Esophagus muscularis mucosa (tissue), 4 donors: ENCODE measurements around the gene D2HGDH. TPM values are rescaled to one million over a fixed set of nuclear protein-coding genes. Genes with fewer than 3 reads are reported as not detected.

ENCODE experiments used
- DNase-seq: peaks from one replicate; pipeline ENCODE4 v3.0.0-alpha.2; 2017; ENCODE audit errors: extremely low spot score
- H3K27ac ChIP-seq, 4 donors: fragments of 200-600 bp; sonication (generic); replicated peaks in 1 of 4; 1 replicate in 3 of 4; 2 replicates in 1 of 4; pipeline ENCODE4 v1.5.1; 2016 to 2019; ENCODE audit warnings: mild to moderate bottlenecking in 1 of 4
- H3K27me3 ChIP-seq, 4 donors: fragments of 200-600 bp; sonication (generic); one replicate each; pipeline versions ENCODE4 v1.5.1 to v1.6.0; 2016 to 2019
- H3K36me3 ChIP-seq, 4 donors: fragments of 200-600 bp; sonication (generic); one replicate each; pipeline ENCODE4 v1.5.1; 2016 to 2019
- H3K4me1 ChIP-seq, 4 donors: fragments of 200-600 bp; sonication (generic); one replicate each; pipeline ENCODE4 v1.5.1; 2016 to 2019
- H3K4me3 ChIP-seq, 4 donors: fragments of 200-600 bp; sonication (generic); 1 replicate in 2 of 4; 2 replicates in 2 of 4; pipeline ENCODE4 v1.5.1; 2016 to 2019; ENCODE audit warnings: mild to moderate bottlenecking in 4 of 4, moderate library complexity in 1 of 4
- H3K9me3 ChIP-seq, 4 donors: fragments of 200-600 bp; sonication (generic); 1 replicate in 3 of 4; 2 replicates in 1 of 4; pipeline ENCODE4 v1.5.1; 2016 to 2019
- CTCF ChIP-seq, 3 experiments: fragments of 200-600 bp in 2 of 3; fragments of 450-650 bp in 1 of 3; sonication (generic) in 2 of 3; IDR thresholded peaks; one replicate each; pipeline ENCODE4 v1.5.1; 2017 to 2019; ENCODE audit warnings: antibody characterized with exemption in 3 of 3, mild to moderate bottlenecking in 2 of 3, moderate library complexity in 1 of 3
- EP300 ChIP-seq: sonication (generic); formaldehyde crosslinking; IDR thresholded peaks from one replicate; pipeline ENCODE4 v1.6.1; 2017; ENCODE audit warnings: antibody characterized with exemption
- POLR2A ChIP-seq: fragments of 450-650 bp; IDR thresholded peaks from one replicate; pipeline ENCODE4 v1.6.1; 2017; ENCODE audit warnings: antibody characterized with exemption, moderate library complexity, mild to moderate bottlenecking, low read depth
- POLR2AphosphoS5 ChIP-seq, 2 donors: sonication (generic); formaldehyde crosslinking; IDR thresholded peaks; one replicate each; pipeline ENCODE4 v1.6.1; 2017; ENCODE audit warnings: antibody characterized with exemption in 2 of 2
- WGBS: methylation state at CpG from one replicate; pipeline ENCODE4 v1.1.5; 2018; 5-methylcytosine and 5-hydroxymethylcytosine counted together
- intact Hi-C: fragments of 100-400 bp; cut with DNase I; formaldehyde crosslinking; loops from one replicate; pipeline ENCODE4 v1.15.1; 2023
- total RNA-seq, 4 donors: library from RNA; depleted of rRNA; stranded (reverse); fragments of >200 nt; gene quantifications; one replicate each; pipeline versions ENCODE4 v1.1.0 to v1.2.1, GENCODE V29; 2016

D2HGDH gene
- total RNA-seq, 4 donors from 2014 or later = 10.9 to 16.3 (median 11.9) TPM

DNA sequence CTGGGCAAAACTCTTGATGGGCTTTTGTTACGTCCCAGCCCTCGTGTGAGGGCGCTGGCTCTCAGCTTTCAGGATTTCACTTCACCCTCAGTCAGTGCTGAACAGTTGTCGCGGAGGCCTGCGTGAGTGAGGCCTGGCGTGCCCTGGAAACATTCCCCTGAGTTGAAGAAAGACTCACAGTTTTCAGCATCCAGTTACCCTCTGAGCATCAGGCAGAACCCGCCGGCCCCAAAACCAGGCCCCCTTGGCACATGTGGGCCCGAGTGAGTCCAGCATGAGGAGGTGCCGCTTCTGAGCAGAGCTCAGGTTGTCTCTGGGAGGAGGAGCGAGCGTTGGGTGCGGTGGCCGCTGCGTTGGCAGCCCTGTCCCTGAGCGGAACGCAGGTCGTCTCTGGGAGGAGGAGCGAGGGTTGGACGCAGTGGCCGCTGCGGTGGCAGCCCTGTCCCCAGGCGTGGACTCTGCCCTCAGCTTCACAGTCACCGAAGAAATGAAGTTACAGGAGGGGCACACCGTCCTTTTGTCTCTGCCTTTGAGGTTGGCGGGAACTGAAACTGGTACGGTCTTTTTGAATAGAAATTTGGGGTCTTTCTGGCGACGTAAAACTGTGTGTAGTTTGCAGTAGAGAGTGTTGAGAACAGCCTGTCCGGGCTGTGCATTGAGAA, 74.4 kb downstream of the D2HGDH start, which contains the start of gene NEU4:
TSS of gene NEU4 (plus strand) at position 473 of the 662 bp plus-strand sequence. CDS start 5,292 bp downstream, outside the sequence.
- no peaks in the 10 kb centered on the region for H3K9me3 ChIP-seq
- intact Hi-C loops = no loop called here
- H3K27ac ChIP-seq = no peak within 1 kb of the TSS
- WGBS = 91% methylated on average over 31 of the region's 31 CpGs
- H3K36me3 ChIP-seq = no peaks in the 10 kb centered on the region
- DNase-seq = no peak
- peaks cover 9 to 29% (median 12%) of the 10 kb centered on the region in 4 donors for H3K4me1 ChIP-seq
- no peak within 1 kb of the TSS for H3K4me3 ChIP-seq
- TF ChIP-seq POLR2AphosphoS5 (IDR thresholded peaks at IDR 0.05) = no peak
- TF ChIP-seq EP300 = no peak
- no peak for TF ChIP-seq POLR2A
- no peak for TF ChIP-seq CTCF (IDR thresholded peaks at IDR 0.05)
- H3K27me3 ChIP-seq = peaks cover 0 to 27% (median 10%) of the 10 kb centered on the region in 4 donors

- WGBS = 78% methylated on average over 16 of the region's 29 CpGs
- Histone ChIP-seq H3K4me3 (no peak overlapping the region), H3K4me1 (peaks cover 1 to 23% (median 4%) of the 10 kb centered on the region in 4 donors), H3K27me3 (peaks cover 0 to 27% (median 3%) of the 10 kb centered on the region in 4 donors), H3K9me3 (no peaks in the 10 kb centered on the region), H3K36me3 (no peaks in the 10 kb centered on the region), H3K27ac (no peak overlapping the region)
- TF ChIP-seq EP300 (no peak), POLR2AphosphoS5 (IDR thresholded peaks at IDR 0.05) (no peak), POLR2A (no peak), CTCF (IDR thresholded peaks at IDR 0.05) (no peak)
- intact Hi-C loops = no loop called here
- DNase-seq = no peak
Observed at GRCh38 chr2:241809383-241810306, 75.2 kb downstream of the D2HGDH start.

GRCh38 chr2:241810307-241811200, 76.1 kb downstream of the D2HGDH start:
- peaks cover 0 to 20% (median 0%) of the 10 kb centered on the region in 4 donors for H3K4me1 ChIP-seq
- peaks cover 0 to 30% (median 0%) of the 10 kb centered on the region in 4 donors for H3K27me3 ChIP-seq
- intact Hi-C loops = no loop called here
- TF ChIP-seq EP300 (no peak), CTCF (IDR thresholded peaks at IDR 0.05) (no peak), POLR2AphosphoS5 (IDR thresholded peaks at IDR 0.05) (no peak), POLR2A (no peak)
- no peak overlapping the region for H3K4me3 ChIP-seq
- H3K9me3 ChIP-seq = no peaks in the 10 kb centered on the region
- H3K36me3 ChIP-seq = no peaks in the 10 kb centered on the region
- H3K27ac ChIP-seq = no peak overlapping the region
- WGBS = 74% methylated on average over 9 of the region's 28 CpGs
- no peak for DNase-seq

GRCh38 chr2:241811201-241811951, 76.9 kb downstream of the D2HGDH start:
- no peaks in the 10 kb centered on the region for H3K36me3 ChIP-seq
- DNase-seq = no peak
- H3K4me3 ChIP-seq = no peak overlapping the region
- H3K4me1 ChIP-seq = peaks cover 0 to 20% (median 0%) of the 10 kb centered on the region in 4 donors
- intact Hi-C loops = no loop called here
- 85% methylated on average over 25 of the region's 27 CpGs for WGBS
- peaks cover 0 to 38% (median 0%) of the 10 kb centered on the region in 4 donors for H3K27me3 ChIP-seq
- no peaks in the 10 kb centered on the region for H3K9me3 ChIP-seq
- TF ChIP-seq EP300 (no peak), POLR2A (no peak), POLR2AphosphoS5 (IDR thresholded peaks at IDR 0.05) (no peak), CTCF (IDR thresholded peaks at IDR 0.05) (no peak)
- no peak overlapping the region for H3K27ac ChIP-seq
